ENCODE results near the gene GCKR. TPM values are rescaled to one million over a fixed set of nuclear protein-coding genes. Genes with fewer than 3 reads are reported as not detected.

GCKR gene
- total and polyA plus RNA-seq, 2 of the 13 experiments (the other 11 are each of a cell fraction or from before 2014, with no cell fraction given) = 15.2 to 48.3 TPM

- no peak for TF ChIP-seq ZBED4 (CRISPR knock-in tag; IDR thresholded peaks at IDR 0.05; ENCODE audit: borderline replicate concordance)
- peak; percentile 85; the same call in 1 of the 2 replicates for TF ChIP-seq KIAA2018 (CRISPR knock-in tag; IDR thresholded peaks at IDR 0.05; ENCODE audit: borderline replicate concordance)
- TF ChIP-seq ZXDC (CRISPR knock-in tag; IDR thresholded peaks at IDR 0.05) = no peak
- no peak for TF ChIP-seq GTF2F1 (IDR thresholded peaks at IDR 0.05; ENCODE audit: low read length)
- no peak; the same call in 1 of the 2 replicates for TF ChIP-seq ZNF33B (CRISPR knock-in tag; IDR thresholded peaks at IDR 0.05)
- peak; percentile 98 for TF ChIP-seq ZNF501 (CRISPR knock-in tag; IDR thresholded peaks at IDR 0.05)
- no peak for TF ChIP-seq ZNF800 (CRISPR knock-in tag; IDR thresholded peaks at IDR 0.05)
- no peak for TF ChIP-seq KLF12 (CRISPR knock-in tag; IDR thresholded peaks at IDR 0.05; ENCODE audit: borderline replicate concordance)
These were observed 6.9 kb upstream of the GCKR start, which contains the start of gene IFT172 (continued) for GRCh38 chr2:27489498-27490397.

Measured in HepG2 (cell line).